K562 (cell line): ENCODE measurements around the gene SPATA2. TPM values are rescaled to one million over a fixed set of nuclear protein-coding genes. Genes with fewer than 3 reads are reported as not detected.
A peak's percentile ranks its signal among the peaks of the same experiment; 100 is the strongest.
"Not testable (repeated sequence)": the region's sequence is repeated elsewhere in the genome, so short reads cannot be mapped to it uniquely, and the experiment has no call there.

Experiments used
- ATAC-seq: fragments of 200-7000 bp; cut with Tn5 transposase; 3 replicates; pipeline ENCODE4 v1.9.1; 2020; ENCODE audit warnings: moderate library complexity
- BruUV-seq: library from RNA; stranded (reverse); fragments of 400-500 nt; replicated peaks from 2 replicates; lab custom pipeline; 2021; lab: Mats Ljungman, UMichigan
- CTCF ChIA-PET: fragments of 300-600 bp; formaldehyde crosslinking; extraction: SDS; loops from one replicate; lab custom pipeline; 2021; ENCODE audit warnings: low intra/inter-chr PET ratio; lab: Yijun Ruan, JAX
- POLR2A ChIA-PET: fragments of 300-600, 350-650 bp; sonication (Branson Sonifier 250); formaldehyde crosslinking; extraction: SDS; loops from one replicate; lab custom pipeline; 2021; ENCODE audit warnings: antibody characterized with exemption, inconsistent platforms; lab: Yijun Ruan, JAX
- DNase-seq, 4 experiments: peaks; one replicate each; pipeline versions ENCODE4 v3.0.0 to v3.0.0-alpha.2; 2011 to 2018; ENCODE audit warnings: low spot score in 3 of 4, mixed read lengths in 3 of 4; ENCODE audit errors: extremely low read depth in 1 of 4
- FAIRE-seq: peaks from 2 replicates; lab custom pipeline; 2011; peaks lifted over from hg19 to GRCh38; lab: Jason Lieb, UNC
- H2AFZ ChIP-seq: 2 replicates; pipeline ENCODE4 v1.6.0; 2011; ENCODE audit warnings: low read depth, low read length, control low read depth, inconsistent platforms
- H3K27ac ChIP-seq: fragments of 200-600 bp; 3 replicates; pipeline ENCODE4 v1.8.0; 2011; ENCODE audit warnings: low read depth, mild to moderate bottlenecking, control low read depth, inconsistent platforms, low read length, moderate library complexity, mixed read lengths; ENCODE audit errors: extremely low read depth
- H3K27me3 ChIP-seq, 2 experiments: fragments of 300-600 bp in 1 of 2; 2 replicates in 1 of 2; 3 replicates in 1 of 2; pipeline versions ENCODE4 v1.6.0 to v1.8.0; 2011; ENCODE audit warnings: inconsistent platforms in 2 of 2, low read length in 2 of 2, mild to moderate bottlenecking in 1 of 2, mixed read lengths in 1 of 2, moderate library complexity in 1 of 2; ENCODE audit not compliant: control insufficient read depth in 2 of 2, insufficient read depth in 2 of 2
- H3K36me3 ChIP-seq: fragments of 300-600 bp; 3 replicates; pipeline ENCODE4 v1.8.0; 2011; ENCODE audit warnings: mild to moderate bottlenecking, low read length, inconsistent platforms; ENCODE audit not compliant: control insufficient read depth, insufficient read depth
- H3K4me1 ChIP-seq, 2 experiments: fragments of 200-600 bp in 1 of 2; replicated peaks in 1 of 2; 2 replicates in 1 of 2; 3 replicates in 1 of 2; pipeline versions ENCODE4 v1.5.1 to v1.8.0; 2011; ENCODE audit warnings: inconsistent platforms in 2 of 2, low read length in 2 of 2, mild to moderate bottlenecking in 1 of 2, mixed read lengths in 1 of 2, moderate library complexity in 1 of 2; ENCODE audit not compliant: control insufficient read depth in 2 of 2, insufficient read depth in 2 of 2
- H3K4me2 ChIP-seq: 2 replicates; pipeline ENCODE4 v1.6.1; 2011; ENCODE audit warnings: low read length, control low read depth, inconsistent platforms, mixed read lengths; ENCODE audit not compliant: insufficient read depth
- H3K4me3 ChIP-seq: fragments of 200-600 bp; sonication (generic), shearing (Covaris generic); 2 replicates; pipeline ENCODE4 v1.5.1; 2016; ENCODE audit warnings: control low read depth, inconsistent platforms
- H3K79me2 ChIP-seq: fragments of 200-600 bp; 3 replicates; pipeline ENCODE4 v1.8.0; 2011; ENCODE audit warnings: low read length, inconsistent platforms; ENCODE audit not compliant: control insufficient read depth, insufficient read depth
- H3K9ac ChIP-seq, 2 experiments: 2 replicates each; pipeline versions ENCODE4 v1.6.0 to v1.6.1; 2011; ENCODE audit warnings: low read depth in 2 of 2, low read length in 2 of 2, control low read depth in 1 of 2, inconsistent platforms in 1 of 2, mild to moderate bottlenecking in 1 of 2, mixed read lengths in 1 of 2; ENCODE audit not compliant: insufficient read depth in 1 of 2
- H3K9me1 ChIP-seq: one replicate; pipeline ENCODE4 v1.6.0; 2011; ENCODE audit warnings: inconsistent platforms, mild to moderate bottlenecking, low read length, moderate library complexity; ENCODE audit not compliant: control insufficient read depth, insufficient read depth
- H3K9me3 ChIP-seq: replicated peaks from 2 replicates; pipeline ENCODE4 v1.5.1; 2011; ENCODE audit warnings: low read depth, low read length, inconsistent platforms; ENCODE audit not compliant: control insufficient read depth, insufficient read depth
- H4K20me1 ChIP-seq: replicated peaks from 2 replicates; pipeline ENCODE4 v1.6.1; 2011; ENCODE audit warnings: low read length, inconsistent platforms, mixed read lengths; ENCODE audit not compliant: control insufficient read depth, insufficient read depth
- ZNF24 ChIP-seq: fragments of 450-650 bp; IDR thresholded peaks from 2 replicates; pipeline ENCODE4 v1.6.1; 2016
- WGBS: fragments of 100-300 bp; shearing (Covaris generic); methylation state at CpG from one replicate; pipeline ENCODE4 v1.1.6; 2016; ENCODE audit warnings: low coverage, mixed read lengths; ENCODE audit not compliant: insufficient coverage; ENCODE audit errors: missing lambda C conversion rate; 5-methylcytosine and 5-hydroxymethylcytosine counted together
- in situ Hi-C: fragments of 300-500 bp; cut with MboI; formaldehyde crosslinking; loops from 4 replicates; pipeline ENCODE4 v1.15.0; 2018; ENCODE audit warnings: inconsistent platforms, mixed read lengths
- intact Hi-C: fragments of 100-400 bp; cut with micrococcal nuclease; formaldehyde crosslinking; loops from 2 replicates; pipeline ENCODE4 v1.14.2; 2022
- polyA plus RNA-seq, 8 experiments: library from polyadenylated mRNA; depleted of rRNA in 4 of 8; stranded (reverse) in 5 of 8; unstranded in 3 of 8; fragments of >200 nt; fragmentation: Nextera tagmentation in 2 of 8; fragmentation: Illumina TruSeq in 1 of 8; extraction: Ambion mirVana in 2 of 8; extraction: Trizol in 1 of 8; gene quantifications; 2 replicates each; pipeline versions ENCODE4 v1.2.1 to v1.2.3, GENCODE V29; 2011 to 2014; ENCODE audit warnings: inconsistent platforms in 1 of 8, missing spikeins in 1 of 8
- total RNA-seq, 7 experiments: library from RNA; depleted of rRNA in 6 of 7; stranded (reverse); fragments of >200 nt in 6 of 7; fragmentation: Illumina TruSeq in 2 of 7; extraction: Trizol in 2 of 7; gene quantifications; 2 replicates each; pipeline versions ENCODE4 v1.2.1 to v1.2.3, GENCODE V29; 2011 to 2021; ENCODE audit warnings: low replicate concordance in 1 of 7
- TF ChIP-seq, protein P1 (sequence below): fragments of 250-450 bp; sonication (Bioruptor Pico); IDR thresholded peaks from 2 replicates; pipeline ENCODE4 v1.5.1; 2021; ENCODE audit warnings: mild to moderate bottlenecking

Gene SPATA2
- total and polyA plus RNA-seq, 9 of the 15 experiments (the other 6 are each of a cell fraction or from before 2014, with no cell fraction given) = 0.46 to 8.2 (median 2.7) TPM

DNA sequence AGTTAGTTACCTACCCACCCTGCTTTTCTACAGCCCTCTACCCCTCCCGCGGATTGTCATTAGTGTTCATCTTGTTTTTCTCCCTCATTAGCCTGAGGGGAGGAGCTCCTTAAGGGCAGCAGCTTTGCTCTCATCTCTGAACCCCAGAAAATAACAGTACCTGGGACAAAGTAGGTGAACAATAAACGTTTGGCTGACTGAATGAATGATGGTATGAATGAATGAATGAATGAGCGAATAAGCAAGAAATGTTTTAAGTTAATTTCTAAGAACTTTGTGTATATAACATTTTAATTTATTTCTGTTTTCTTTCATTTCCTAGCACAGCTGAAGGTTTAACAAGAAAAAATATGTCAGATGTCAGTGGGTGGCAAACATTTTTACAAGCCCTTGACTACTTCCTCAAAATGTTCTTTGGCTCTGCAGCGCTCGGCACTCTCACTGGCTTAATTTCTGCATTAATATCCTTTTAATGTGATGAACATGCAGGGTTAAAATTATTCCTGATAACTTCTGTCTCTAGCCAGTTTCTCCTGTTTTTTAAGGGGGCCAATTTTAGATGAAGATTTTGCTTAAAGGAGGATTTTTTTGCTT is 52.6 kb downstream of the SPATA2 start:
- no peak overlapping the region for H3K9ac ChIP-seq
- intact Hi-C loops = no loop called here
- CTCF ChIA-PET = no interaction called here
- H3K27ac ChIP-seq = no peak overlapping the region
- no peaks in the 10 kb centered on the region for H3K9me1 ChIP-seq
- no peak overlapping the region for H3K4me3 ChIP-seq
- H3K79me2 ChIP-seq = no peaks in the 10 kb centered on the region
- BruUV-seq = no TSS peak
- DNase-seq (no peak), FAIRE-seq (no peak), ATAC-seq (no peak)
- H2AFZ ChIP-seq = no peak overlapping the region
- H4K20me1 ChIP-seq = no peaks in the 10 kb centered on the region
- no peak overlapping the region for H3K4me2 ChIP-seq
- in situ Hi-C loops = no loop called here
- H3K4me1 ChIP-seq = peaks cover 0 to 8% of the 10 kb centered on the region in 2 experiments; a peak in 2 of 5 replicates
- H3K36me3 ChIP-seq = peaks cover 27% of the 10 kb centered on the region; the same call in 2 of the 3 replicates
- POLR2A ChIA-PET = interaction anchor here (0.7 kb wide), 1 partner anchor 154 kb away, joined by 3 read pairs; no protein-coding TSS in a partner anchor
- TF ChIP-seq ZNF24 = peak; percentile 93
- TF ChIP-seq, protein P1, sequence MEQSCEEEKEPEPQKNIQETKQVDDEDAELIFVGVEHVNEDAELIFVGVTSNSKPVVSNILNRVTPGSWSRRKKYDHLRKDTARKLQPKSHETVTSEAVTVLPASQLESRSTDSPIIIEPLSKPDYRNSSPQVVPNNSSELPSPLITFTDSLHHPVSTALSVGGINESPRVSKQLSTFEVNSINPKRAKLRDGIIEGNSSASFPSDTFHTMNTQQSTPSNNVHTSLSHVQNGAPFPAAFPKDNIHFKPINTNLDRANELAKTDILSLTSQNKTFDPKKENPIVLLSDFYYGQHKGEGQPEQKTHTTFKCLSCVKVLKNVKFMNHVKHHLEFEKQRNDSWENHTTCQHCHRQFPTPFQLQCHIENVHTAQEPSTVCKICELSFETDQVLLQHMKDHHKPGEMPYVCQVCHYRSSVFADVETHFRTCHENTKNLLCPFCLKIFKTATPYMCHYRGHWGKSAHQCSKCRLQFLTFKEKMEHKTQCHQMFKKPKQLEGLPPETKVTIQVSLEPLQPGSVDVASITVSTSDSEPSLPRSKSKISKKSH (CRISPR knock-in tag) = no peak
- H3K27me3 ChIP-seq = no peaks in the 10 kb centered on the region
- WGBS = 85% methylated on average over 6 of the region's 6 CpGs
- H3K9me3 ChIP-seq = no peaks in the 10 kb centered on the region

DNA sequence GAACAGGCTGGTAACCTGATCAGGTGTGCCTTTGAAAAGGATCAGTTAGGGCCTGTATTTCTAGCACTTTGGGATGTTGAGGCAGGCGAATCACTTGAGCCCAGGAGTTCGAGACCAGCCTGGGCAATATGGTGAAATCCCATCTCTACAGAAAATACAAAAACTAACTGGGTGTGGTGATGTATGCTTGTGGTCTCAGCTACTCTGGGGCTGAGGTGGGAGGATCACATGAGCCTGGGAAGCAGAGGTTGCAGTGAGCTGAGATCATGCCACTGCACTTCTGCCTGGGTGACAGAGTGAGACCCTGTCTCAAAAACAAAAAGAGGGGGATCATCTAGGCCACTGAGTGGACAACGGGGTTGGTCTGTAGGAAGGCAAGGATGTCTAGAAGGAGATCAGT is 54.1 kb downstream of the SPATA2 start:
- H3K4me3 ChIP-seq, intact Hi-C loops, H3K9ac ChIP-seq, DNase-seq, H3K27ac ChIP-seq, H3K4me2 ChIP-seq, H3K79me2 ChIP-seq, H4K20me1 ChIP-seq, BruUV-seq, H3K9me3 ChIP-seq, H3K27me3 ChIP-seq, in situ Hi-C loops, H3K9me1 ChIP-seq, H2AFZ ChIP-seq, CTCF ChIA-PET, H3K4me1 ChIP-seq, ATAC-seq: not testable (repeated sequence)
- FAIRE-seq = peak; percentile 6
- 51% methylated on average over 3 of the region's 3 CpGs for WGBS
- H3K36me3 ChIP-seq = peaks cover 35% of the 10 kb centered on the region; the same call in 2 of the 3 replicates
- POLR2A ChIA-PET = interaction anchor here (0.8 kb wide), 1 partner anchor 8 kb away, joined by 3 read pairs; no protein-coding TSS in a partner anchor
